HG03439 (cell line): ENCODE results near the gene ZNF592.

Experiments
- ATAC-seq: cut with Tn5 transposase; IDR thresholded peaks from one replicate; pipeline ENCODE4 v1.9.1; 2021; ENCODE audit warnings: mild to moderate bottlenecking, moderate library complexity; ENCODE audit not compliant: unreplicated experiment

Gene ZNF592

GRCh38 chr15:84824260-84825007, 76.0 kb downstream of the ZNF592 start:
- ATAC-seq, result no peak

DNA sequence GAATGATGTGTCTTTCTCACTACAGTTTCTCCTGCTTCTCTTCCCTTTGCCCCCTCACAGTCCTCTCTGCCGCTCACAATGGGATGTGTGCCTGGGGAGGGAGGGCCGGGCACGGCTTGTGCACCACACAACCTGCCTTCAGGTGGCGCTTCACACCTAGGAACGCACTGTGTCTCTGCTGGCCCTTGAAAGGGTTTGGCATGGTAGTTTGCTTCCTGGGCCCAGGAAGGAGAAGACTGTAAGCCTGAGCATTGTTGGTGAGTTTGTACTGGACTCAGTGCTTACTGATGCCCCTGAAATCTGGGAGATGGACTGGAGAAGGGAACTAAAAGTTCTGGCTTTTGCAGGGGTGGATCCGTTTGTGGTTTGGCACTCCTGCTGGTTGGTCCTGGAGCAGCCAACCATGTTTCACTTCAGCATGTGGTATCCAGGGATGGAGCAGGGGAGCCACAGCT, 78.0 kb downstream of the ZNF592 start:
- ATAC-seq, result no peak

- ATAC-seq, result no peak
Observed at GRCh38 chr15:84827246-84827645, 78.9 kb downstream of the ZNF592 start.

DNA sequence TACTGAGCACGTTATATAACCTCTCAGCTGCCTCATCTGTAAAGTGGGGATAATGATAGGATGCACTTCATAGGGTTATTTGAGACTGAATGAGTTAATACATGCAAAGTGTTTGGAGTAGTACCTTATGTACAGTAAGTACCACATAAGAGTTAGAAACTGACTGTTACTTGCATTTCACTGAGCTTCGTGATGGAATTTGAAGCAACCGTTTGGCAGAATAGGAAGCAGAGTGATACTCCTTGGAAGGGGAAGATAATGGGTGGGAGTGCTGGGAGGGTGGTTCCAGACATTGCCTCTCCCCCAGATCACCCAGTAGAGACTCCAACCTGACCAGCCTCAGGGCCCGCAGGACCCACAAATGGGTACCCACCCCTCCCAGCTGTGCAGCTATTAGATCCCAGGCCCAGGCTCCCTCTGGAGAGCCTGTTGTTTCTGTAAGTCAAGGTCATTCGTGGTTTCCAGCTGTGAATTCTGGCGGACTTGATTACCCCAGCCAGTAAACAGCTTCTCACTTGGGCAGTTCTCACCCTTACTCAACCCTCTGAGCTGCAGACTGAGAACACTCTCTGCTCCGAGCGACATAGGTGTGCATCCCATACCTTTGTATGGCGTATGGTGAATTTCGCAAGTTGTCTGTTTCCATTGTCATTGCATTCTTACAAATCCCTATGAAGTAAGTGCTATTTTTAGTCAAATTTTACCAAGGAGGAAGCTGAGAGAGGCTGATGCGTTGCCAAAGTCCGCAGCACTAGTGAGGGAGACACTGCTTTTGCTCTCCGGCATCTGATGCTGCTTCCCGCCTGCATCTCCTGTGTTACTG, 79.9 kb downstream of the ZNF592 start:
- no peak for ATAC-seq

DNA sequence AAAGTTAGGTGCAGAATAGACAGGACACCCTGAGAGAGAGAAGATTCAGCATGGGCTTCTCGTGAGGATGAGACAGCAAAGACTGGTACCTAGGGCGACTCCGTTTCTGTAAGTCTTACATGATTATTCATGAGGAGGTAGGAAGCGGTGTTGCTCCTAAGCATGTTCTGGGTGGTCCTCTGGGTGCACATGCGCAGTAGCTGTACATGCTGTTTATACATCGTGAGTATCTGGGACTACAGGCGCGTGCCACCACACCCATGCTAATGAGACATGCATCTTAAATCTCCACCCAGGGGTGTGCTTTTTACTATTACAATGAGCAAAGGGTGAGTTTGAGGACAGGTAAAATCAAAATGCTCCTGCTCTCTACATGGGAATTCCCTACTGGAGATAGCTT, 81.0 kb downstream of the ZNF592 start:
- ATAC-seq, result no peak

DNA sequence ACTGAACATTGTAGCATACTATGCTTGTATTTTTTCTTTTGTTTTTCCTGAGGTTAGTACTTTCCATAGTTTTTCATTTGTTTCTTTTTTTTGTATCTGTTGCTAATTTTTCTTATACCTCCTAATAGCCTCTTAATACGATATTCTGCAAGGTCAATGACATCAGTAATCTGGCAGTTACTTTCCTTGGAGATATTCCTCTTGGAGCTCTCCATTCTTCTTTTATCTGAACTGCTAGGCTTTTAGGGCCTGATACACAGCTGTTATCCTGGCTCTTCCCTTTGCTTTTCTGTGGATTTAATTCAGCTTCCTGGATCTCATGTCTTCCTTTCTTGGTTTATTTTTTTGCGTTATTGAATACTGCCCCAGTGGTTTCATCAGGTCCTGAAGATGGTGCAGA, 81.6 kb downstream of the ZNF592 start:
- no peak for ATAC-seq

DNA sequence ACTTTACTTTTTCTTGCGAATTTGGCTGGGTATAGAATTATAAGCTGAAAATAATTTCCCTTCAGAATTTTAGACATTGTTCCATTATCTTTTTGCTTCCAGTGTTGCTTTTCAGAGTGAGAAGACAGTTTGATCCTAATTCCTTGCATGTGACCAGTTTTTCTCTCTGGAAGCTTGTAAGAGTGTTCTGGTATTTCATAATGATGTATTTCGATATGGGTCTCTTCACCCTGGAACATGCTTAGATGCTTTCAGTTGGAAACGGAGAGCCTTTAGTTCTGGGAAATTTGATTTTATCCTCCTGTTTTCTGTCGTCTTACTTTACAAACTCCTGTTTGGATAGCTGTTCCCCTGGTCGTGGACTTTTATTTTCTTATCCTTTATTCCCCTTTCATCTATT, 82.6 kb downstream of the ZNF592 start:
- ATAC-seq, result no peak

DNA sequence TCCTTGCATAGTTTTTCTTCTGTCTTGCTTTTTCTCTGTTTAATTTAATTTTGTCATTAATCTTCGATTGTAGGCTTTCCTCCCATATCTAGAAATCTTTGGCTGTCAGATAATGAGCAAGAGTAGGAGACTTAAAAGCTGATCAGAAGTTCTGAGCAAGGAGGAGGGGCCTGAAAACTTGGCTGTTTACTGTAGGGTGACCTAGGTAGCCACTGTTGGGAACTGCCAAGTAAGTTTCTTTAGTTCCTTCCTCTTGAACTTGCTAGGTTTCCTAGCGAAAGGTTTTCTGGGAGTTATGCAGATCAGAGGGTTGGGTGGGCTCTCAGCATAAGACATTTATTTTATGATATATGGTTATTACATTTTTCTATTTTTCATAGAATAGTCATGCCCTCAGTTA, 83.2 kb downstream of the ZNF592 start:
- no peak for ATAC-seq

GRCh38 chr15:84832448-84833040, 84.2 kb downstream of the ZNF592 start:
- no peak for ATAC-seq

DNA sequence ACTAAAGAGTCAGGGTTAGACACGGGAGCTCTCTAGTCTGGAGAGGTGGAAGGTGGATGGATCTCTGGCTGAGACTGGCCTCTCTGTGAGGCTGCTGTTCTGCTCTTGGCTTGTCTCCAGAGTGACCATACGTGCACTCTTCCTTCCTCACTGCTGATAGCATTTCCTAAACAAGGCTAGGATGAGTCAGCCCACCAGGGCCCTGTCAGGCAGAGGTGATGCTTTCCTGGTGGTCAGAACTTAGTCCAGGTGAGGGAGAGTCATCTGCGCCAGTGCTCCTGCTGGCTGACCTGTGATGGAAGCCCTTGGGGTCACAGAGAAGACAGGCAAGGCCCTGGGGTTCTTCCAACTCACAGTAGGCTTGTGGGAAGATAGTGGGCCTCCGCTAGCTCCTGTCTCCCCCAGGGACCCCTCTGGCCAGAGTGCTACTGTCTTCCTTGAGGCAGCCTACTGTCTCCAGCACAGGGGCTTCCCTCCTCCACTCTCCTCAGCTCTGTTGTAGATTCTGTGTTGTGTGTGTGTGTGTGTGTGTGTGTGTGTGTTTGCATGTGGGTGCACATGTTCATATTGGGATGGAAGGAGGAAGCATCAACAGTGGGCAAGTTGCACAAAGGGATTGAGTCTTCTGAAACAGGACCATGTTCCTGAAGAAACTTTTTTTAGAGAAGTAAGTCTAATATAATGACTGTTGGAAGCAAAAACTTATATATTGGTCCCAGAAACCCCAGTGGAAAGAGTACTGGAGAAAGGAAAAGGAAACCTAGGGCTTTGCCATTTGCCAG, 85.2 kb downstream of the ZNF592 start:
- ATAC-seq, result no peak

DNA sequence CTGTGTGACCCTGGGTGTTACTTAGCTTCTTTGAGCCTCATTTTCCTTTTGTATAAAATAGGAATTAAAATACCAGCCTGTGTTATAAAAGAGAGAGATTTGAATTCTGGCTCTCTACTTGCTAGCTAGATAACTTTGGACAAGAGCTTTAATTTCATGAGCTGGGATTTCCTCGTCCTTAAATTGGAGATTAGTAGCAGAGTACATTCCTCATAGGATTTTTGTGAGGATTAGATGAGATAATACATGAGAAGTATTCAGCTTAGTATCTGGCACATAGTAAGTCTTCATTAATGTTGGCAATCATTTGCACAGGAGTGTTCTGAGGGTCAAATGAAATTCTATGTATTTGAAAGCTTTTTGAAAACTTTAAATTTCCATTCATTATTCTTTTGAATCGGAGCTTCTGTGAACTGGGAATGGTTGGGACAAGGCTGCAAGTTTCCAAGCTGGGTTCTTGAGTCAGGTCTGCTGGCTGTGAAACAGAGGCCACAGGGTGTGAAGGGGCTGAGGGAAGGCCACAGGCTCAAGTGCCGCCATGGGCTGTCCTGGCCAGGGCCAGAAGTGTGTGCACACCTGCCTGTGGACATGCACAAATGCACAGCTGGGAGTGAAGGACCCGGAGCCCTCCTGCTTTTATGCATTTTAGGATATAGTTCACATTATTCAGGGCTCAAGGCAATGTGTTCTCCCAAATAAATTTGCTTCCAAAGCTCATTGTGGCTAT, 86.0 kb downstream of the ZNF592 start:
- no peak for ATAC-seq

DNA sequence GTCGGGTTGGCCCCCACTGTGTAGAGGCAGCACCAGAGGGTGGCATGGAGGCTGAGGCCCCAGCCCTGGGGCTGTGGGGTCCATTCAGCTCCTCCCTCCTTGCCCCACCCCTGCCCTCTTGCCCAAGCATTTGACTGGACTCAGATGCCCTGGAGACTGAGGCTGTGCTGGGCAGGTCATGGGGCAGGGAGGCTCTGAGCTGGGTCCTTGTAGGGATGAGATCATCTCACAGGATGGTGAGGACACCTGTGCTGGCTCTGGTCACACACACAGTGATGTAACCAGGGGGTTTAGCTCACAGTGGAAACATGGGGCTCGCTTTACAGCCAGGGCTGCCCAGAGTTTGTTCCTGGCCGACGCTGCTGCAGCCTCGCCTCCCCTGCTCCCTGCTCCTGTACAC, 86.6 kb downstream of the ZNF592 start:
- ATAC-seq, result no peak

DNA sequence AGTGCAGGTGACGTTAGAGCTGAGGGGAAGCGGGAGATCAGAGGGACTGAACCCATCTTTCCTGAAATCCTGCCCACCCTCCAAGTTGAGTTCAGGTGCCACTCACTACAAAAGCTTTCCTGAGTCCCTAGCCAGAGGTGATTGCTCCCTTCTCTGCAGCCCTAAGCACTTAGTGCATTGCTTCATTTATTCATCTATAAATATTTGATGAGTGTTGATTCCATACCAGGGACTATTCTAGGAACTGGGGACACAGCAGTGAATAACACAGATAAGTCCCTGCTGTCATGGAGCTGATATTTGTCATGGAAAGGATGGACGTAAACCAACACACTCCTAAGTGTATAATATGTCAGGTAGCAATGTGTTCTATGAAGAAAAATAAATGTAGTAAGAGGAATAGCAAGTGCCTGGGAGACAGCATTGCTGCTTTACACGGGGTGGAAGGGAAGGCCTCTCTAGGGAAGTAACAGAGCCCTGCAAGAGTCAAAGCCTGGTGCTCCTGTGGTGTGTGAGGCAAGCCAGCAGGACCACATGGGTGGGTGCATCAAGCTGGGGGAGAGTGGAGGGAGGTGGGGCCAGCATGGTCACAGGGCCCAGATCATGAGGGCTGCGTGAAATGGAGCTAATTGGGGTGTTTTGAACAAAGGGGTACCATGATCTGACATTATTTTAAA, 87.4 kb downstream of the ZNF592 start:
- ATAC-seq, result no peak

- ATAC-seq, result no peak
Observed at GRCh38 chr15:84836844-84837243, 88.5 kb downstream of the ZNF592 start.

DNA sequence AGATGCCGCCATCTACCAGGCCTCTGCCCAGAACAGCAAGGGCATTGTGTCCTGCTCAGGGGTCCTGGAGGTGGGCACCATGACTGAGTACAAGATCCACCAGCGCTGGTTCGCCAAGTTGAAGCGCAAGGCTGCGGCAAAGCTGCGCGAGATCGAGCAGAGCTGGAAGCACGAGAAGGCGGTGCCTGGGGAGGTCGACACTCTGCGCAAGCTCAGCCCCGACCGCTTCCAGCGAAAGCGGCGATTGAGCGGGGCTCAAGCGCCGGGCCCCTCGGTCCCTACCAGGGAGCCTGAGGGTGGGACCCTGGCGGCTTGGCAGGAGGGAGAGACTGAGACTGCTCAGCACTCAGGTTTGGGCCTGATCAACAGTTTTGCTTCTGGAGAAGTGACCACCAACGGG, 91.3 kb downstream of the ZNF592 start:
- no peak for ATAC-seq

GRCh38 chr15:84840255-84840654, 91.9 kb downstream of the ZNF592 start:
- no peak for ATAC-seq

DNA sequence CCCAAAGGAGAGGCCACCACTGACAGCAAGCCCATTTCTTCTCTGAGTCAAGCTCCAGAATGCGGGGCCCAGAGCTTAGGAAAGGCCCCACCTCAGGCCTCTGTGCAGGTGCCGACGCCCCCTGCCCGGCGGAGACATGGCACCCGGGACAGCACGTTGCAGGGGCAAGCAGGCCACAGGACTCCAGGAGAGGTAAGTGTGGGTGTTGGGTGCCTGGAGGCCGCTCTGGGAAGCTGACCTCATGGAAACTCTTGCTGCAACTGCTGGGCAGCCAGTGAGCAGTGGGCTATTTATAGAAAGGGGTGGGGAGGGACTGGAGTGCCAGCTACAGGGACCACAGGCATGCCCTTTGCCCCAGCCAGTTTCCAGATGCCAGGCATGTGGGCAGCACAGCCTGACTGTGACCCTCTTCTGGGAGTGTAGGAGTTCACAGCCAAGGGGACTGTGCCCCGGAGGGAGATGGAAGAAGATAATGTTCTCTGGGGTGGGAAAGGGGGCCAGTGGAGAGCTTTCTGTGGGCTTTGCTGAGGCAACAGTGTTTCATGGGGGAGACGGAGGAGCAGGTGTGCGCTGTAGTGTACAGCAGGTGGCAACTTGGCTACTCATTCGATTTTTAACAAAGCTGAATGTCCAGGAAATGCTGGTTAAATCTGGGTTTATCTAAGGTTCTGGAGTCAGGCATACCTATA, 92.5 kb downstream of the ZNF592 start:
- no peak for ATAC-seq

DNA sequence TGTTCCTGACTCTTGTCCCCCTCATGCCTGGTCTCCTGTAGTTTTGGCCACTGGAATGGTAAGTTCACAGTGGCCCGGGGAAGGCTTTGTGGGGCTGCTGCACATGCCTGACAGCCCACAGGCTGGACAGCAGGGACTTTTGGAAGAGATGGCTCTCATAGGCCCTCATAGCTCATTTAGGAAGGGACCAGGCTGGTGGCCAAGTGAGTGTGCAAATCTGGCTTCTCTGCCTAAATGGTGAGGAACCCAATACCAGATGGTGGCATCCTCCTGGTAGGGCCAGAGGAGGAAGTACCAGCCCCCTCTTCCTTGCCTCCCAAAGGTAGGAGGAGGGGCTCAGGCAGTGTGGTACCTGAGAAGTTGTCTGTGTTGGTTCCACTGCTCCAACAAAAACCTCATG, 94.4 kb downstream of the ZNF592 start:
- no peak for ATAC-seq

- no peak for ATAC-seq
Observed at GRCh38 chr15:84844964-84845363, 96.6 kb downstream of the ZNF592 start.
